Kidney (tissue), 14 donors: Measurements from ENCODE around the gene PPP6R3. TPM values are rescaled to one million over a fixed set of nuclear protein-coding genes. Genes with fewer than 3 reads are reported as not detected.

ENCODE experiments used
- DNase-seq, 5 donors: peaks; one replicate each; pipeline ENCODE4 v3.0.0-alpha.2; 2013 to 2020
- FAIRE-seq: peaks from 2 replicates; lab custom pipeline; 2012; peaks lifted over from hg19 to GRCh38; lab: Jason Lieb, UNC
- H3K27ac ChIP-seq, 2 donors: one replicate each; pipeline ENCODE4 v1.7.0; 2013; ENCODE audit warnings: low read depth in 2 of 2, low read length in 2 of 2, inconsistent platforms in 1 of 2
- H3K27me3 ChIP-seq: one replicate; pipeline ENCODE4 v1.7.1; 2013; ENCODE audit warnings: low read length, inconsistent platforms; ENCODE audit not compliant: control insufficient read depth, insufficient read depth
- H3K36me3 ChIP-seq, 3 donors: one replicate each; pipeline versions ENCODE4 v1.7.0 to v1.7.1; 2013; ENCODE audit warnings: low read length in 3 of 3, control low read depth in 1 of 3, inconsistent platforms in 1 of 3; ENCODE audit not compliant: insufficient read depth in 3 of 3, control insufficient read depth in 2 of 3
- H3K4me1 ChIP-seq, 3 donors: one replicate each; pipeline versions ENCODE4 v1.7.0 to v1.7.1; 2013; ENCODE audit warnings: low read length in 3 of 3, inconsistent platforms in 1 of 3, low read depth in 1 of 3; ENCODE audit not compliant: control insufficient read depth in 2 of 3, insufficient read depth in 2 of 3
- H3K4me3 ChIP-seq, 3 donors: one replicate each; pipeline versions ENCODE4 v1.7.0 to v1.8.1; 2013; ENCODE audit warnings: low read length in 3 of 3, control low read depth in 1 of 3, inconsistent platforms in 1 of 3
- H3K9ac ChIP-seq, 3 donors: one replicate each; pipeline versions ENCODE4 v1.7.0 to v1.7.1; 2013; ENCODE audit warnings: low read length in 3 of 3, control low read depth in 1 of 3, inconsistent platforms in 1 of 3
- H3K9me3 ChIP-seq, 3 donors: one replicate each; pipeline versions ENCODE4 v1.7.0 to v1.7.1; 2013; ENCODE audit warnings: low read length in 3 of 3, control low read depth in 1 of 3, inconsistent platforms in 1 of 3; ENCODE audit not compliant: control insufficient read depth in 2 of 3, insufficient read depth in 1 of 3
- intact Hi-C: fragments of 100-400 bp; cut with DNase I; formaldehyde crosslinking; loops from one replicate; pipeline ENCODE4 v1.11.1; 2022
- polyA plus RNA-seq: library from polyadenylated mRNA; stranded (reverse); fragments of 350-450 nt; fragmentation: Illumina TruSeq; extraction: RNeasy Lipid Tissue Mini Kit (QIAGEN cat#74804); gene quantifications from one replicate; pipeline ENCODE4 v1.2.3, GENCODE V29; 2014; ENCODE audit warnings: low read depth, low replicate concordance; ENCODE audit not compliant: insufficient read depth
- total RNA-seq: library from RNA; stranded (reverse); fragmentation: NEBNext Ultra II Directional; extraction: Animal tissue kit (Norgen Biotek cat#: 25700); gene quantifications from one replicate; pipeline ENCODE4 v1.2.1, GENCODE V29; 2021
- TF ChIP-seq, protein P1 (sequence below): IDR thresholded peaks from 3 replicates; pipeline ENCODE4 v1.5.1; 2012; ENCODE audit warnings: mild to moderate bottlenecking, moderate library complexity, borderline replicate concordance; ENCODE audit not compliant: insufficient read depth; ENCODE audit errors: extremely low read depth
- donor health status: control.
- donor health status: control.
- donor health status: control.
- donor health status: control.
- donor health status: control.
- donor health status: DM: yes; HTN: yes; CAD: no.
- donor health status: Normal renal cell carcinoma (clear cell type).

The PPP6R3 gene
- total and polyA plus RNA-seq, 2 donors from 2014 or later: 30.3 to 108 TPM

- DNase-seq: no peak
- Histone ChIP-seq H3K9me3 (peaks cover 0 to 10% (median 0%) of the 10 kb centered on the region in 3 donors), H3K27ac (no peak overlapping the region), H3K36me3 (no peaks in the 10 kb centered on the region), H3K27me3 (no peaks in the 10 kb centered on the region), H3K9ac (no peak overlapping the region), H3K4me1 (no peaks in the 10 kb centered on the region), H3K4me3 (no peak overlapping the region)
- intact Hi-C loops: no loop called here
- TF ChIP-seq, protein P1, sequence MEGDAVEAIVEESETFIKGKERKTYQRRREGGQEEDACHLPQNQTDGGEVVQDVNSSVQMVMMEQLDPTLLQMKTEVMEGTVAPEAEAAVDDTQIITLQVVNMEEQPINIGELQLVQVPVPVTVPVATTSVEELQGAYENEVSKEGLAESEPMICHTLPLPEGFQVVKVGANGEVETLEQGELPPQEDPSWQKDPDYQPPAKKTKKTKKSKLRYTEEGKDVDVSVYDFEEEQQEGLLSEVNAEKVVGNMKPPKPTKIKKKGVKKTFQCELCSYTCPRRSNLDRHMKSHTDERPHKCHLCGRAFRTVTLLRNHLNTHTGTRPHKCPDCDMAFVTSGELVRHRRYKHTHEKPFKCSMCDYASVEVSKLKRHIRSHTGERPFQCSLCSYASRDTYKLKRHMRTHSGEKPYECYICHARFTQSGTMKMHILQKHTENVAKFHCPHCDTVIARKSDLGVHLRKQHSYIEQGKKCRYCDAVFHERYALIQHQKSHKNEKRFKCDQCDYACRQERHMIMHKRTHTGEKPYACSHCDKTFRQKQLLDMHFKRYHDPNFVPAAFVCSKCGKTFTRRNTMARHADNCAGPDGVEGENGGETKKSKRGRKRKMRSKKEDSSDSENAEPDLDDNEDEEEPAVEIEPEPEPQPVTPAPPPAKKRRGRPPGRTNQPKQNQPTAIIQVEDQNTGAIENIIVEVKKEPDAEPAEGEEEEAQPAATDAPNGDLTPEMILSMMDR: no peak
- no peak for FAIRE-seq
These were observed 181.3 kb downstream of the PPP6R3 start for GRCh38 chr11:68641880-68642279.

DNA sequence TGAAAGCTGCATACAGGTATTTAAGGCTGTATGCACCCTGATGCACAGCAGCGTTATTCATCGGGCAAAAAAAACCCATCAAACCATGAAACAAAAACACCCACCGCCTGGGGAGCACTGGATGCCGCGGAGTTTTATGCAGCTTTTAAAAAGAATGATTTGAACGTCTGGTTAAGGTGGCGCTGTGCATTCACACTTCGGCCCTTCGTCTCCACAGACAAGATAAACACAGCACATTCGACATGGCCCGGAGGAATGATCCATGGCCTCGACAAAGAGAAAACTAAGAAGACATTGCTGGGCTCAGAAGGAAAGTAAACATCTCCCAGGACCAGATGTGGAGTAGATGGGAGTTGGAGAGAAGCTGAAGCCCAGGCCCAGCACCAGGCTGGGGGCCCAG is 183.0 kb downstream of the PPP6R3 start:
- Histone ChIP-seq H3K9me3 (peaks cover 0 to 17% (median 0%) of the 10 kb centered on the region in 3 donors), H3K4me3 (no peak overlapping the region), H3K4me1 (no peaks in the 10 kb centered on the region), H3K27me3 (no peaks in the 10 kb centered on the region), H3K9ac (no peak overlapping the region), H3K27ac (no peak overlapping the region), H3K36me3 (no peaks in the 10 kb centered on the region)
- intact Hi-C loops: no loop called here
- DNase-seq (peak in 2 of 5 donors; percentile 66 to 67), FAIRE-seq (no peak)
- TF ChIP-seq, protein P1: peak; percentile 31

- Histone ChIP-seq H3K27me3 (no peaks in the 10 kb centered on the region), H3K27ac (no peak overlapping the region), H3K9ac (no peak overlapping the region), H3K4me3 (no peak overlapping the region), H3K4me1 (no peaks in the 10 kb centered on the region), H3K9me3 (peaks cover 0 to 17% (median 0%) of the 10 kb centered on the region in 3 donors), H3K36me3 (no peaks in the 10 kb centered on the region)
- DNase-seq (no peak), FAIRE-seq (no peak)
- intact Hi-C loops: no loop called here
- TF ChIP-seq, protein P1: no peak
These were observed 186.3 kb downstream of the PPP6R3 start for GRCh38 chr11:68646832-68647231.
